H9 (cell line): ENCODE data around the gene GPX5. TPM values are rescaled to one million over a fixed set of nuclear protein-coding genes. Genes with fewer than 3 reads are reported as not detected.

Source experiments
- DNase-seq: peaks from one replicate; pipeline ENCODE4 v3.0.0-alpha.2; 2017
- H2AFZ ChIP-seq: one replicate; pipeline ENCODE4 v1.6.1; 2013; ENCODE audit warnings: mild to moderate bottlenecking, low read length, control low read depth, moderate library complexity
- H2AK5ac ChIP-seq: 2 replicates; pipeline ENCODE4 v1.6.1; 2013; ENCODE audit warnings: low read length, control low read depth, mixed read lengths; ENCODE audit not compliant: insufficient read length
- H2BK120ac ChIP-seq: one replicate; pipeline ENCODE4 v1.6.1; 2013; ENCODE audit warnings: low read depth, mild to moderate bottlenecking, low read length, control low read depth, inconsistent platforms; ENCODE audit not compliant: poor library complexity, severe bottlenecking
- H2BK12ac ChIP-seq: 2 replicates; pipeline ENCODE4 v1.6.1; 2013; ENCODE audit warnings: low read length, control low read depth, mixed read lengths, low read depth; ENCODE audit not compliant: insufficient read length
- H2BK15ac ChIP-seq: 2 replicates; pipeline ENCODE4 v1.6.1; 2013; ENCODE audit warnings: low read depth, low read length, control low read depth
- H2BK20ac ChIP-seq: one replicate; pipeline ENCODE4 v1.6.1; 2013; ENCODE audit warnings: low read depth, mild to moderate bottlenecking, low read length, control low read depth, inconsistent platforms; ENCODE audit not compliant: poor library complexity, severe bottlenecking
- H2BK5ac ChIP-seq: 2 replicates; pipeline ENCODE4 v1.6.1; 2013; ENCODE audit warnings: low read length, control low read depth, mixed read lengths; ENCODE audit not compliant: insufficient read length
- H3K14ac ChIP-seq: 2 replicates; pipeline ENCODE4 v1.6.1; 2013; ENCODE audit warnings: low read length, control low read depth; ENCODE audit not compliant: insufficient read depth
- H3K18ac ChIP-seq: 2 replicates; pipeline ENCODE4 v1.6.1; 2013; ENCODE audit warnings: low read depth, mild to moderate bottlenecking, mixed read lengths, low read length, control low read depth; ENCODE audit not compliant: insufficient read length
- H3K23ac ChIP-seq: 2 replicates; pipeline ENCODE4 v1.6.1; 2013; ENCODE audit warnings: low read length, control low read depth, mixed read lengths, low read depth; ENCODE audit not compliant: insufficient read length
- H3K23me2 ChIP-seq: 2 replicates; pipeline ENCODE4 v1.6.1; 2013; ENCODE audit warnings: low read depth, mild to moderate bottlenecking, mixed read lengths, low read length, control low read depth; ENCODE audit not compliant: insufficient read length, poor library complexity, severe bottlenecking
- H3K27ac ChIP-seq: 2 replicates; pipeline ENCODE4 v1.5.1; 2013; ENCODE audit warnings: low read length, control low read depth, mixed read lengths, low read depth; ENCODE audit not compliant: insufficient read length
- H3K27me3 ChIP-seq: 2 replicates; pipeline ENCODE4 v1.6.1; 2013; ENCODE audit warnings: low read length, control low read depth, inconsistent platforms; ENCODE audit not compliant: insufficient read depth
- H3K4ac ChIP-seq: 2 replicates; pipeline ENCODE4 v1.6.1; 2013; ENCODE audit warnings: low read depth, mild to moderate bottlenecking, control low read depth, inconsistent platforms, low read length, moderate library complexity
- H3K4me1 ChIP-seq: 2 replicates; pipeline ENCODE4 v1.6.1; 2013; ENCODE audit warnings: low read length, control low read depth, inconsistent platforms; ENCODE audit not compliant: insufficient read depth
- H3K4me2 ChIP-seq: 2 replicates; pipeline ENCODE4 v1.6.1; 2013; ENCODE audit warnings: low read length, control low read depth, mixed read lengths; ENCODE audit not compliant: insufficient read length, insufficient read depth
- H3K56ac ChIP-seq: 2 replicates; pipeline ENCODE4 v1.6.1; 2013; ENCODE audit warnings: low read depth, mild to moderate bottlenecking, mixed read lengths, low read length, control low read depth; ENCODE audit not compliant: insufficient read length
- H3K79me1 ChIP-seq: 2 replicates; pipeline ENCODE4 v1.6.1; 2013; ENCODE audit warnings: low read depth, mild to moderate bottlenecking, moderate library complexity, low read length, control low read depth, inconsistent platforms; ENCODE audit not compliant: insufficient read depth, poor library complexity, severe bottlenecking
- H3K79me2 ChIP-seq: 2 replicates; pipeline ENCODE4 v1.6.1; 2013; ENCODE audit warnings: low read length, control low read depth, inconsistent platforms; ENCODE audit not compliant: insufficient read depth
- H3K9ac ChIP-seq: 2 replicates; pipeline ENCODE4 v1.6.1; 2013; ENCODE audit warnings: low read length, control low read depth, mixed read lengths; ENCODE audit not compliant: insufficient read length; ENCODE audit errors: extremely low read depth
- H3K9me3 ChIP-seq: one replicate; pipeline ENCODE4 v1.6.1; 2013; ENCODE audit warnings: low read depth, low read length, inconsistent platforms; ENCODE audit not compliant: control insufficient read depth
- H3T11ph ChIP-seq: one replicate; pipeline ENCODE4 v1.6.1; 2013; ENCODE audit warnings: mild to moderate bottlenecking, low read length, control low read depth, inconsistent platforms
- H4K20me1 ChIP-seq: one replicate; pipeline ENCODE4 v1.6.1; 2013; ENCODE audit not compliant: control insufficient read depth, insufficient read length, insufficient read depth
- H4K5ac ChIP-seq: 2 replicates; pipeline ENCODE4 v1.6.1; 2013; ENCODE audit warnings: low read depth, mild to moderate bottlenecking, mixed read lengths, low read length, control low read depth; ENCODE audit not compliant: insufficient read length
- H4K8ac ChIP-seq: replicated peaks from 2 replicates; pipeline ENCODE4 v1.6.1; 2013; ENCODE audit warnings: low read length, control low read depth, mixed read lengths, low read depth; ENCODE audit not compliant: insufficient read length
- H4K91ac ChIP-seq: 2 replicates; pipeline ENCODE4 v1.6.1; 2013; ENCODE audit warnings: low read depth, mild to moderate bottlenecking, moderate library complexity, mixed read lengths, low read length, control low read depth; ENCODE audit not compliant: insufficient read length
- H3K27ac Mint-ChIP-seq, 3 experiments: 2 replicates in 2 of 3; 3 replicates in 1 of 3; pipeline ENCODE4 v1.8.0; 2020 to 2021; ENCODE audit warnings: mixed read lengths in 3 of 3, mild to moderate bottlenecking in 1 of 3, moderate library complexity in 1 of 3
- H3K27me3 Mint-ChIP-seq: 2 replicates; pipeline ENCODE4 v1.8.0; 2021; ENCODE audit warnings: low read depth, mild to moderate bottlenecking, moderate library complexity, mixed read lengths
- H3K36me3 Mint-ChIP-seq, 3 experiments: 2 replicates in 2 of 3; 3 replicates in 1 of 3; pipeline ENCODE4 v1.8.0; 2020 to 2021; ENCODE audit warnings: low read depth in 3 of 3, mixed read lengths in 3 of 3; ENCODE audit not compliant: insufficient read depth in 1 of 3
- H3K4me1 Mint-ChIP-seq, 2 experiments: 2 replicates each; pipeline ENCODE4 v1.8.0; 2020; ENCODE audit warnings: mixed read lengths in 2 of 2
- H3K4me3 Mint-ChIP-seq, 2 experiments: 2 replicates in 1 of 2; 3 replicates in 1 of 2; pipeline ENCODE4 v1.8.0; 2020 to 2021; ENCODE audit warnings: mild to moderate bottlenecking in 2 of 2, mixed read lengths in 2 of 2, moderate library complexity in 1 of 2
- H3K9me3 Mint-ChIP-seq, 2 experiments: 2 replicates in 1 of 2; 3 replicates in 1 of 2; pipeline ENCODE4 v1.8.0; 2020; ENCODE audit warnings: mild to moderate bottlenecking in 2 of 2, mixed read lengths in 2 of 2, moderate library complexity in 1 of 2
- WGBS: extraction: QIAGEN DNeasy Blood & Tissue Kit; methylation state at CpG from one replicate; pipeline ENCODE4 v1.1.7; 2013; ENCODE audit warnings: missing lambda C conversion rate, low lambda C conversion rate, mixed read lengths; ENCODE audit not compliant: insufficient read length; ENCODE audit errors: extremely low coverage; 5-methylcytosine and 5-hydroxymethylcytosine counted together
- total RNA-seq: library from RNA; stranded (reverse); gene quantifications from 2 replicates; pipeline ENCODE4 v1.2.1, GENCODE V29; 2021
- TF ChIP-seq, protein P1 (sequence below): fragments of 200-600 bp; sonication (generic); conservative IDR thresholded peaks from 3 replicates; pipeline ENCODE4 v1.8.0; 2021; ENCODE audit warnings: antibody characterized with exemption, mild to moderate bottlenecking

The GPX5 gene
- total RNA-seq, 1 experiment from 2014 or later = not detected

DNA sequence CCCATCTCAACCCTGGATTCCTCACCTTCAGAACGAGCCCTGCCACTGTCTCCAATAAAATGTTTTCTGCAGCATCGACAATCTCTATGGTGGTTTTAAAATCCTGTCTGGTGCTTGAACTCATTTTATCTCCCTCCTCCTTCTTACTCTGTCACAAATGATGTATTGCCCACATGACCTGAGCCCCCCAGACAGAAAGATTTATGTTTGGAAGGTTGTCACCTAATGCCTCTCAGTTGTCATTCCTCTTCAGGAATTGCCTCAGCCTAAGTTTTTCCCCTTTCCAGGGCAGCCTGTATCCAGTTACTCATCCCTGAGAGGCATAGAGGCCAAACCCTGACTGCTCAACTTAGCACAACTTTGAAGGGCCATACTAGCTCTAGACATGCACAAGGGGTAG is 9.2 kb downstream of the GPX5 start:
- WGBS = no CpG with 5 or more reads among the region's 2 CpGs
- H3K27me3 ChIP-seq = no peaks in the 10 kb centered on the region
- H4K5ac ChIP-seq = no peak overlapping the region
- no peaks in the 10 kb centered on the region for H3K4me1 ChIP-seq
- no peak overlapping the region for H2AFZ ChIP-seq
- no peak overlapping the region for H3K4ac ChIP-seq
- Mint-ChIP-seq H3K4me3 (no peak overlapping the region), H3K27me3 (peaks cover 5% of the 10 kb centered on the region), H3K4me1 (peaks cover 30% of the 10 kb centered on the region in 2 experiments), H3K9me3 (no peaks in the 10 kb centered on the region; a peak in 1 of 5 replicates), H3K36me3 (no peaks in the 10 kb centered on the region; a peak in 1 of 7 replicates), H3K27ac (no peak overlapping the region)
- peaks cover 9% of the 10 kb centered on the region for H3K23me2 ChIP-seq
- H3K56ac ChIP-seq = no peak overlapping the region
- no peak overlapping the region for H4K8ac ChIP-seq
- H4K91ac ChIP-seq = no peak overlapping the region
- no peak overlapping the region for H3K18ac ChIP-seq
- no peak overlapping the region for H3K14ac ChIP-seq
- H4K20me1 ChIP-seq = no peaks in the 10 kb centered on the region
- no peak overlapping the region for H2BK15ac ChIP-seq
- TF ChIP-seq, protein P1, sequence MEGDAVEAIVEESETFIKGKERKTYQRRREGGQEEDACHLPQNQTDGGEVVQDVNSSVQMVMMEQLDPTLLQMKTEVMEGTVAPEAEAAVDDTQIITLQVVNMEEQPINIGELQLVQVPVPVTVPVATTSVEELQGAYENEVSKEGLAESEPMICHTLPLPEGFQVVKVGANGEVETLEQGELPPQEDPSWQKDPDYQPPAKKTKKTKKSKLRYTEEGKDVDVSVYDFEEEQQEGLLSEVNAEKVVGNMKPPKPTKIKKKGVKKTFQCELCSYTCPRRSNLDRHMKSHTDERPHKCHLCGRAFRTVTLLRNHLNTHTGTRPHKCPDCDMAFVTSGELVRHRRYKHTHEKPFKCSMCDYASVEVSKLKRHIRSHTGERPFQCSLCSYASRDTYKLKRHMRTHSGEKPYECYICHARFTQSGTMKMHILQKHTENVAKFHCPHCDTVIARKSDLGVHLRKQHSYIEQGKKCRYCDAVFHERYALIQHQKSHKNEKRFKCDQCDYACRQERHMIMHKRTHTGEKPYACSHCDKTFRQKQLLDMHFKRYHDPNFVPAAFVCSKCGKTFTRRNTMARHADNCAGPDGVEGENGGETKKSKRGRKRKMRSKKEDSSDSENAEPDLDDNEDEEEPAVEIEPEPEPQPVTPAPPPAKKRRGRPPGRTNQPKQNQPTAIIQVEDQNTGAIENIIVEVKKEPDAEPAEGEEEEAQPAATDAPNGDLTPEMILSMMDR = no peak
- no peaks in the 10 kb centered on the region for H3K79me1 ChIP-seq
- H3K9me3 ChIP-seq = no peaks in the 10 kb centered on the region
- no peak overlapping the region for H3K27ac ChIP-seq
- no peak for DNase-seq
- no peak overlapping the region for H2AK5ac ChIP-seq
- H3K9ac ChIP-seq = no peak overlapping the region
- no peak overlapping the region for H2BK20ac ChIP-seq
- H3K79me2 ChIP-seq = no peaks in the 10 kb centered on the region
- no peak overlapping the region for H3K4me2 ChIP-seq
- no peak overlapping the region for H3K23ac ChIP-seq
- no peak overlapping the region for H2BK12ac ChIP-seq
- H3T11ph ChIP-seq = no peak overlapping the region
- H2BK5ac ChIP-seq = no peak overlapping the region
- no peak overlapping the region for H2BK120ac ChIP-seq
